IMR-90 (cell line): ENCODE measurements around the gene SNRPB. TPM values are rescaled to one million over a fixed set of nuclear protein-coding genes. Genes with fewer than 3 reads are reported as not detected.

ENCODE experiments used
- ATAC-seq: fragments of 200-7000 bp; cut with Tn5 transposase; 2 replicates; pipeline ENCODE4 v1.9.1; 2020; ENCODE audit warnings: low read depth, mild to moderate bottlenecking, moderate library complexity
- BruUV-seq: library from RNA; stranded (reverse); fragments of 400-500 nt; replicated peaks from 2 replicates; lab custom pipeline; 2021; lab: Mats Ljungman, UMichigan
- CTCF ChIA-PET: fragments of 300-600 bp; formaldehyde crosslinking; extraction: SDS; loops from one replicate; lab custom pipeline; 2021; ENCODE audit warnings: antibody characterized with exemption; lab: Yijun Ruan, JAX
- POLR2A ChIA-PET: fragments of 300-600 bp; sonication (Branson Sonifier 250); formaldehyde crosslinking; loops from one replicate; lab custom pipeline; 2022; ENCODE audit warnings: antibody characterized with exemption; ENCODE audit not compliant: unreplicated experiment; lab: Charles Lee
- DNase-seq: peaks from one replicate; pipeline ENCODE4 v3.0.0; 2013
- H2AFZ ChIP-seq: replicated peaks from 2 replicates; pipeline ENCODE3; 2013; ENCODE audit warnings: low read length, mild to moderate bottlenecking; ENCODE audit not compliant: poor library complexity
- H2AK5ac ChIP-seq: 2 replicates; pipeline ENCODE4 v1.6.1; 2013; ENCODE audit warnings: low read depth, low read length, inconsistent platforms
- H2AK9ac ChIP-seq: replicated peaks from 2 replicates; pipeline ENCODE3; 2013; ENCODE audit warnings: mild to moderate bottlenecking, low read depth, low read length, moderate library complexity; ENCODE audit not compliant: poor library complexity
- H2BK120ac ChIP-seq: 2 replicates; pipeline ENCODE4 v1.6.1; 2013; ENCODE audit warnings: low read depth, low read length, inconsistent platforms
- H2BK15ac ChIP-seq: 3 replicates; pipeline ENCODE4 v1.6.1; 2013; ENCODE audit warnings: low read depth, low read length, inconsistent platforms
- H2BK20ac ChIP-seq: 2 replicates; pipeline ENCODE4 v1.6.1; 2013; ENCODE audit warnings: low read depth, mild to moderate bottlenecking, inconsistent platforms, low read length, moderate library complexity
- H2BK5ac ChIP-seq: 2 replicates; pipeline ENCODE4 v1.6.1; 2013; ENCODE audit warnings: mild to moderate bottlenecking, low read depth, low read length, inconsistent platforms; ENCODE audit not compliant: poor library complexity, severe bottlenecking
- H3K14ac ChIP-seq: replicated peaks from 2 replicates; pipeline ENCODE4 v1.6.1; 2013; ENCODE audit warnings: low read depth, low read length, inconsistent platforms
- H3K18ac ChIP-seq: 2 replicates; pipeline ENCODE4 v1.6.1; 2013; ENCODE audit warnings: low read depth, low read length, control low read depth
- H3K23ac ChIP-seq: 2 replicates; pipeline ENCODE4 v1.6.1; 2013; ENCODE audit warnings: low read depth, low read length, inconsistent platforms
- H3K27ac ChIP-seq: 2 replicates; pipeline ENCODE4 v1.5.1; 2013; ENCODE audit warnings: mild to moderate bottlenecking, control low read depth, low read length; ENCODE audit not compliant: insufficient read depth
- H3K27me3 ChIP-seq: 2 replicates; pipeline ENCODE4 v1.6.1; 2013; ENCODE audit warnings: low read length; ENCODE audit not compliant: control insufficient read depth, insufficient read depth
- H3K36me3 ChIP-seq: 2 replicates; pipeline ENCODE4 v1.6.1; 2013; ENCODE audit warnings: low read length, mixed read lengths; ENCODE audit not compliant: control insufficient read depth, insufficient read depth
- H3K4ac ChIP-seq: 2 replicates; pipeline ENCODE4 v1.6.1; 2013; ENCODE audit warnings: low read depth, low read length, inconsistent platforms
- H3K4me1 ChIP-seq: 2 replicates; pipeline ENCODE4 v1.6.1; 2013; ENCODE audit warnings: low read length, mixed read lengths; ENCODE audit not compliant: control insufficient read depth, insufficient read depth
- H3K4me2 ChIP-seq: 2 replicates; pipeline ENCODE4 v1.6.1; 2013; ENCODE audit warnings: low read depth, mild to moderate bottlenecking, control low read depth, low read length, moderate library complexity
- H3K4me3 ChIP-seq: 2 replicates; pipeline ENCODE4 v1.5.1; 2013; ENCODE audit warnings: low read depth, mild to moderate bottlenecking, control low read depth, low read length, moderate library complexity; ENCODE audit not compliant: insufficient read depth
- H3K56ac ChIP-seq: 2 replicates; pipeline ENCODE4 v1.6.1; 2013; ENCODE audit warnings: low read length, inconsistent platforms; ENCODE audit not compliant: insufficient read depth; ENCODE audit errors: extremely low read depth
- H3K79me1 ChIP-seq, 2 experiments: 2 replicates each; pipeline ENCODE4 v1.6.1; 2013; ENCODE audit warnings: low read length in 2 of 2, inconsistent platforms in 1 of 2, low read depth in 1 of 2
- H3K9ac ChIP-seq: 2 replicates; pipeline ENCODE4 v1.6.1; 2013; ENCODE audit warnings: low read depth, low read length, control low read depth
- H3K9me1 ChIP-seq: 2 replicates; pipeline ENCODE4 v1.6.1; 2013; ENCODE audit warnings: low read length, inconsistent platforms; ENCODE audit not compliant: insufficient read depth
- H3K9me3 ChIP-seq: 2 replicates; pipeline ENCODE4 v1.6.1; 2013; ENCODE audit warnings: low read length; ENCODE audit not compliant: control insufficient read depth, insufficient read depth
- H4K20me1 ChIP-seq: 2 replicates; pipeline ENCODE4 v1.6.1; 2013; ENCODE audit warnings: low read length, inconsistent platforms; ENCODE audit not compliant: insufficient read depth
- H4K5ac ChIP-seq: 2 replicates; pipeline ENCODE4 v1.6.1; 2013; ENCODE audit warnings: mild to moderate bottlenecking, low read depth, low read length, control low read depth
- H4K8ac ChIP-seq, 2 experiments: 2 replicates each; pipeline ENCODE4 v1.6.1; 2013; ENCODE audit warnings: low read depth in 2 of 2, low read length in 2 of 2, control low read depth in 1 of 2, inconsistent platforms in 1 of 2
- H4K91ac ChIP-seq: 2 replicates; pipeline ENCODE4 v1.6.1; 2013; ENCODE audit warnings: low read depth, low read length, inconsistent platforms; ENCODE audit not compliant: insufficient read depth
- BHLHE40 ChIP-seq: fragments of 150-350 bp; IDR thresholded peaks from 2 replicates; pipeline ENCODE4 v1.6.1; 2016; ENCODE audit warnings: mild to moderate bottlenecking, low read depth, low read length
- CHD1 ChIP-seq: IDR thresholded peaks from 2 replicates; pipeline ENCODE4 v1.6.1; 2012; ENCODE audit warnings: low read depth, low read length, improper control_type of control experiment
- ELK1 ChIP-seq: fragments of 150-350 bp; IDR thresholded peaks from 2 replicates; pipeline ENCODE4 v1.6.1; 2016; ENCODE audit warnings: low read depth, mild to moderate bottlenecking, low read length, moderate library complexity, borderline replicate concordance
- FOS ChIP-seq: fragments of 150-350 bp; IDR thresholded peaks from 2 replicates; pipeline ENCODE4 v1.6.1; 2016; ENCODE audit warnings: low read depth, low read length
- MAFK ChIP-seq: IDR thresholded peaks from 2 replicates; pipeline ENCODE4 v1.6.1; 2012; ENCODE audit warnings: low read depth, low read length, improper control_type of control experiment
- NFE2L2 ChIP-seq: fragments of 150-350 bp; IDR thresholded peaks from 2 replicates; pipeline ENCODE4 v1.6.1; 2016; ENCODE audit warnings: low read depth, mild to moderate bottlenecking, low read length
- POLR2A ChIP-seq: IDR thresholded peaks from 2 replicates; pipeline ENCODE4 v1.6.1; 2012; ENCODE audit warnings: mild to moderate bottlenecking, low read depth, low read length
- SMC3 ChIP-seq: fragments of 150-350 bp; IDR thresholded peaks from 2 replicates; pipeline ENCODE4 v1.6.1; 2016; ENCODE audit warnings: low read depth, mild to moderate bottlenecking, antibody characterized with exemption, low read length, moderate library complexity
- USF2 ChIP-seq: fragments of 150-350 bp; IDR thresholded peaks from 2 replicates; pipeline ENCODE4 v1.6.1; 2017; ENCODE audit warnings: mild to moderate bottlenecking, antibody characterized with exemption, low read length, low read depth
- WGBS, 2 experiments: methylation state at CpG; one replicate each; pipeline versions ENCODE4 v1.1.5 to v1.1.7; 2013; ENCODE audit warnings: missing lambda C conversion rate in 2 of 2; ENCODE audit not compliant: insufficient read length in 1 of 2; ENCODE audit errors: extremely low coverage in 2 of 2; 5-methylcytosine and 5-hydroxymethylcytosine counted together
- dilution Hi-C: fragments of 300-500 bp; cut with HindIII; formaldehyde crosslinking; loops from one replicate; pipeline ENCODE4 v1.14.3; 2018; ENCODE audit warnings: low sequenced_read_pairs; ENCODE audit not compliant: unreplicated experiment
- in situ Hi-C: fragments of 300-500 bp; cut with MboI; formaldehyde crosslinking; loops from 3 replicates; pipeline ENCODE4 v1.14.3; 2019; ENCODE audit warnings: low sequenced_read_pairs, inconsistent platforms, mixed read lengths
- intact Hi-C: fragments of 100-400 bp; cut with micrococcal nuclease; formaldehyde crosslinking; loops from 2 replicates; pipeline ENCODE4 v1.10.0; 2022
- polyA plus RNA-seq, 3 experiments: library from polyadenylated mRNA; depleted of rRNA; stranded (reverse); fragments of >200 nt; gene quantifications; 2 replicates each; pipeline ENCODE4 v1.2.3, GENCODE V29; 2012; ENCODE audit warnings: low replicate concordance in 1 of 3
- total RNA-seq: library from RNA; depleted of rRNA; stranded (reverse); fragments of >200 nt; gene quantifications from 2 replicates; pipeline ENCODE4 v1.2.3, GENCODE V29; 2012

Gene SNRPB
- total and polyA plus RNA-seq, 2 of the 4 experiments (the other 2 are of a cell fraction) = 103 to 214 TPM

GRCh38 chr20:2480381-2480780, 9.8 kb upstream of the SNRPB start:
- no peak overlapping the region for H3K23ac ChIP-seq
- no peak overlapping the region for H2AFZ ChIP-seq
- H3K79me1 ChIP-seq = peaks cover 0 to 10% of the 10 kb centered on the region in 2 experiments; a peak in 2 of 4 replicates
- H4K5ac ChIP-seq = no peak overlapping the region
- ChIA-PET POLR2A (no interaction called here), CTCF (no interaction called here)
- no peak overlapping the region for H2AK9ac ChIP-seq
- no peaks in the 10 kb centered on the region for H3K4me1 ChIP-seq
- in situ Hi-C loops = no loop called here
- intact Hi-C loops = no loop called here
- no peak overlapping the region for H4K91ac ChIP-seq
- no peak overlapping the region for H3K18ac ChIP-seq
- peaks cover 28% of the 10 kb centered on the region for H3K36me3 ChIP-seq
- H2BK20ac ChIP-seq = no peak overlapping the region
- no peak overlapping the region for H3K14ac ChIP-seq
- H3K27me3 ChIP-seq = no peaks in the 10 kb centered on the region
- H3K9me3 ChIP-seq = no peaks in the 10 kb centered on the region
- no peaks in the 10 kb centered on the region for H4K20me1 ChIP-seq
- H3K27ac ChIP-seq = no peak overlapping the region
- DNase-seq (no peak), ATAC-seq (no peak)
- dilution Hi-C loops = no loop called here
- no TSS peak for BruUV-seq
- H3K56ac ChIP-seq = no peak overlapping the region
- no peak overlapping the region for H3K9ac ChIP-seq
- TF ChIP-seq MAFK (no peak), BHLHE40 (no peak), SMC3 (no peak), NFE2L2 (no peak), FOS (no peak), ELK1 (no peak), CHD1 (no peak), POLR2A (no peak), USF2 (no peak)
- no peaks in the 10 kb centered on the region; the same call in 1 of the 2 replicates for H3K9me1 ChIP-seq
- no peak overlapping the region for H2AK5ac ChIP-seq
- no peak overlapping the region for H3K4me3 ChIP-seq
- H2BK5ac ChIP-seq = no peak overlapping the region
- H3K4ac ChIP-seq = no peak overlapping the region
- no peak overlapping the region for H2BK15ac ChIP-seq
- no peak overlapping the region for H3K4me2 ChIP-seq
- H2BK120ac ChIP-seq = no peak overlapping the region
- no CpG with 5 or more reads among the region's 2 CpGs for WGBS, 2 experiments
- no peak overlapping the region for H4K8ac ChIP-seq
